ENCODE results near the gene RTL10.
A peak's percentile ranks its signal among the peaks of the same experiment; 100 is the strongest.

- no peak for TF ChIP-seq CTCF (IDR thresholded peaks at IDR 0.05; ENCODE audit: low read depth, low read length)
- no peak for TF ChIP-seq POLR2A (IDR thresholded peaks at IDR 0.05; ENCODE audit: extremely low read depth, insufficient read length)
- TF ChIP-seq MAX (IDR thresholded peaks at IDR 0.05; ENCODE audit: low read depth, low read length): 0 out of 2 replicates have a peak, but pooled peaks have one; percentile 6
- TF ChIP-seq MYC (IDR thresholded peaks at IDR 0.05; ENCODE audit: low read depth, low read length): no peak
Measured at GRCh38 chr22:19895160-19895849, 40.6 kb upstream of the RTL10 start.

All from NB4 (cell line).